HepG2 (cell line): ENCODE data around the gene NLGN2. TPM values are rescaled to one million over a fixed set of nuclear protein-coding genes. Genes with fewer than 3 reads are reported as not detected.

Experiments
- GABPB1 ChIP-seq: IDR thresholded peaks from 2 replicates; pipeline ENCODE4 v1.6.1; 2016; ENCODE audit warnings: mild to moderate bottlenecking, missing genetic modification reagents, moderate library complexity, missing compliant biosample characterization
- HNF1B ChIP-seq: sonication (generic); formaldehyde crosslinking; IDR thresholded peaks from 2 replicates; pipeline ENCODE4 v1.5.1; 2020; ENCODE audit warnings: mild to moderate bottlenecking, moderate library complexity, missing genetic modification reagents
- KDM5B ChIP-seq: sonication (generic); formaldehyde crosslinking; IDR thresholded peaks from 2 replicates; pipeline ENCODE4 v1.4.0; 2020; ENCODE audit warnings: missing genetic modification reagents, mild to moderate bottlenecking, borderline replicate concordance
- KLF16 ChIP-seq, 2 experiments: sonication (generic) in 1 of 2; formaldehyde crosslinking in 1 of 2; IDR thresholded peaks; 2 replicates each; pipeline versions ENCODE4 v1.6.1 to v1.8.0; 2016 to 2023; ENCODE audit warnings: missing genetic modification reagents in 2 of 2, missing compliant biosample characterization in 1 of 2
- MED1 ChIP-seq: sonication (generic); formaldehyde crosslinking; IDR thresholded peaks from 2 replicates; pipeline ENCODE4 v1.4.0; 2020; ENCODE audit warnings: missing genetic modification reagents
- NR0B2 ChIP-seq: sonication (generic); formaldehyde crosslinking; IDR thresholded peaks from 2 replicates; pipeline ENCODE4 v1.4.0; 2020; ENCODE audit warnings: mild to moderate bottlenecking, missing genetic modification reagents
- POLR2AphosphoS2 ChIP-seq: IDR thresholded peaks from 2 replicates; pipeline ENCODE4 v1.6.1; 2011; ENCODE audit warnings: low read depth, low read length, improper control_type of control experiment
- POLR2AphosphoS5 ChIP-seq: IDR thresholded peaks from 2 replicates; pipeline ENCODE4 v1.6.1; 2012; ENCODE audit warnings: low read depth, low read length
- SNAPC4 ChIP-seq: sonication (generic); formaldehyde crosslinking; IDR thresholded peaks from 2 replicates; pipeline ENCODE4 v1.4.0; 2020; ENCODE audit warnings: mild to moderate bottlenecking, missing genetic modification reagents
- ZBTB43 ChIP-seq: sonication (generic); formaldehyde crosslinking; conservative IDR thresholded peaks from 2 replicates; pipeline ENCODE4 v1.4.0; 2020; ENCODE audit warnings: missing genetic modification reagents
- ZNF331 ChIP-seq: sonication (generic); formaldehyde crosslinking; IDR thresholded peaks from 2 replicates; pipeline ENCODE4 v1.4.0; 2020; ENCODE audit warnings: missing genetic modification reagents
- ZNF550 ChIP-seq: sonication (generic); formaldehyde crosslinking; IDR thresholded peaks from 2 replicates; pipeline ENCODE4 v1.4.0; 2020; ENCODE audit warnings: mild to moderate bottlenecking, missing genetic modification reagents, borderline replicate concordance
- ZNF576 ChIP-seq: sonication (generic); formaldehyde crosslinking; IDR thresholded peaks from 2 replicates; pipeline ENCODE4 v1.4.0; 2020; ENCODE audit warnings: mild to moderate bottlenecking, missing genetic modification reagents
- ZNF605 ChIP-seq: sonication (generic); formaldehyde crosslinking; IDR thresholded peaks from 2 replicates; pipeline ENCODE4 v1.8.0; 2022; ENCODE audit warnings: mild to moderate bottlenecking, missing genetic modification reagents
- ZNF607 ChIP-seq: sonication (generic); formaldehyde crosslinking; IDR thresholded peaks from 2 replicates; pipeline ENCODE4 v1.5.1; 2020; ENCODE audit warnings: missing genetic modification reagents, mild to moderate bottlenecking, borderline replicate concordance
- polyA plus RNA-seq, 8 experiments: library from polyadenylated mRNA; depleted of rRNA in 3 of 8; stranded (reverse) in 7 of 8; unstranded in 1 of 8; fragments of >200 nt; fragmentation: Illumina TruSeq in 4 of 8; extraction: Trizol in 4 of 8; gene quantifications; 2 replicates each; pipeline versions ENCODE4 v1.2.1 to v1.2.3, GENCODE V29; 2011 to 2016; ENCODE audit warnings: low read depth in 4 of 8, missing spikeins in 1 of 8, mixed read lengths in 1 of 8; ENCODE audit not compliant: insufficient read depth in 1 of 8
- total RNA-seq, 5 experiments: library from RNA; depleted of rRNA; stranded (reverse); fragments of >200 nt; fragmentation: Illumina TruSeq; extraction: Trizol; gene quantifications; 2 replicates each; pipeline ENCODE4 v1.2.3, GENCODE V29; 2016; ENCODE audit warnings: low read depth in 1 of 5

Gene NLGN2
- total and polyA plus RNA-seq, 2 of the 13 experiments (the other 11 are each of a cell fraction or from before 2014, with no cell fraction given): 1.9 to 11.0 TPM

GRCh38 chr17:7403977-7404736, 3.5 kb upstream of the NLGN2 start, which contains the start of gene TMEM256 (continued):
- TF ChIP-seq MED1 (CRISPR knock-in tag) (peak; percentile 51; the same call in 1 of the 2 replicates), ZNF550 (no peak), ZNF331 (0 out of 2 replicates have a peak, but pooled peaks have one; percentile 27), HNF1B (CRISPR knock-in tag) (peak; percentile 61; the same call in 1 of the 2 replicates), GABPB1 (CRISPR knock-in tag) (peak; percentile 65), ZNF576 (CRISPR knock-in tag) (no peak), ZNF605 (CRISPR knock-in tag) (peak; percentile 47; the same call in 1 of the 2 replicates), ZNF607 (CRISPR knock-in tag) (peak; percentile 81; the same call in 1 of the 2 replicates), KLF16 (CRISPR knock-in tag; IDR thresholded peaks at IDR 0.05) (peak in 1 of 2 experiments; percentile 45; a peak in 2 of 4 replicates), SNAPC4 (CRISPR knock-in tag) (peak; percentile 97), POLR2AphosphoS5 (peak; percentile 94), KDM5B (CRISPR knock-in tag) (0 out of 2 replicates have a peak, but pooled peaks have one; percentile 19), ZBTB43 (CRISPR knock-in tag) (0 out of 2 replicates have a peak, but pooled peaks have one; percentile 28), NR0B2 (CRISPR knock-in tag) (0 out of 2 replicates have a peak, but pooled peaks have one; percentile 24), POLR2AphosphoS2 (peak; percentile 54; the same call in 1 of the 2 replicates)
